PFSK-1 (cell line): Measurements from ENCODE around the gene CUBN.

Source experiments
- FOXP2 ChIP-seq: optimal IDR thresholded peaks from 2 replicates; pipeline ENCODE3; 2011; ENCODE audit warnings: borderline replicate concordance, control low read depth, inconsistent platforms; ENCODE audit not compliant: insufficient read depth; ENCODE audit errors: extremely low read length, extremely low read depth
- POLR2AphosphoS5 ChIP-seq: IDR thresholded peaks from 2 replicates; pipeline ENCODE4 v1.6.1; 2012; ENCODE audit warnings: low read depth, mild to moderate bottlenecking, control low read depth, low read length, moderate library complexity
- SIN3A ChIP-seq: IDR thresholded peaks from 2 replicates; pipeline ENCODE4 v1.6.1; 2012; ENCODE audit warnings: mild to moderate bottlenecking, low read length, moderate library complexity, borderline replicate concordance; ENCODE audit not compliant: insufficient read depth
- TAF1 ChIP-seq: IDR thresholded peaks from 2 replicates; pipeline ENCODE4 v1.6.1; 2012; ENCODE audit warnings: low read length, control low read depth, borderline replicate concordance; ENCODE audit not compliant: insufficient read depth
- TF ChIP-seq, protein P1 (sequence below), 2 experiments: IDR thresholded peaks; 2 replicates each; pipeline versions ENCODE4 v1.6.1 to v1.8.0; 2011 to 2012; ENCODE audit warnings: low read depth in 2 of 2, low read length in 2 of 2, control low read depth in 1 of 2, inconsistent platforms in 1 of 2, mild to moderate bottlenecking in 1 of 2, moderate library complexity in 1 of 2; ENCODE audit not compliant: insufficient read depth in 1 of 2

DNA sequence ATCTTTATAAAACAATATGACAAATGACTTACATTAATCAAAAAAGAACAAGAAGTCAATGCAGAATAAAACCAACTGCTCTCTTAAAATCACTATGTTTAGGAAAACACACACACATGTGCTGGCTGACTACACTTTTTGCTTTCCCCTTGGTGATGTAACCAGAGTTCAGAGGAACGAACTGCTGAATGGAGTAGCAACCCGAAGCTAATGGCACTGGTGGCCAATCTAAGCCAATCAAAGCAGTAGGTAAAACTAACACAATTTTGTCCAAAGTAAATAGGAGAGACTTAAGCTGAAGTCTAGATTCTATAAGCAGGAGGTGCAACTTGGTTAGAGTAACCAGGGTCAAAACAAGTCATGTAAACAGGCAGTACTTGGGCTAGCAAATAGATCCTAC is 33.2 kb upstream of the CUBN start:
- TF ChIP-seq POLR2AphosphoS5 (no peak), TAF1 (no peak), SIN3A (no peak), FOXP2 (no peak)
- TF ChIP-seq, protein P1, sequence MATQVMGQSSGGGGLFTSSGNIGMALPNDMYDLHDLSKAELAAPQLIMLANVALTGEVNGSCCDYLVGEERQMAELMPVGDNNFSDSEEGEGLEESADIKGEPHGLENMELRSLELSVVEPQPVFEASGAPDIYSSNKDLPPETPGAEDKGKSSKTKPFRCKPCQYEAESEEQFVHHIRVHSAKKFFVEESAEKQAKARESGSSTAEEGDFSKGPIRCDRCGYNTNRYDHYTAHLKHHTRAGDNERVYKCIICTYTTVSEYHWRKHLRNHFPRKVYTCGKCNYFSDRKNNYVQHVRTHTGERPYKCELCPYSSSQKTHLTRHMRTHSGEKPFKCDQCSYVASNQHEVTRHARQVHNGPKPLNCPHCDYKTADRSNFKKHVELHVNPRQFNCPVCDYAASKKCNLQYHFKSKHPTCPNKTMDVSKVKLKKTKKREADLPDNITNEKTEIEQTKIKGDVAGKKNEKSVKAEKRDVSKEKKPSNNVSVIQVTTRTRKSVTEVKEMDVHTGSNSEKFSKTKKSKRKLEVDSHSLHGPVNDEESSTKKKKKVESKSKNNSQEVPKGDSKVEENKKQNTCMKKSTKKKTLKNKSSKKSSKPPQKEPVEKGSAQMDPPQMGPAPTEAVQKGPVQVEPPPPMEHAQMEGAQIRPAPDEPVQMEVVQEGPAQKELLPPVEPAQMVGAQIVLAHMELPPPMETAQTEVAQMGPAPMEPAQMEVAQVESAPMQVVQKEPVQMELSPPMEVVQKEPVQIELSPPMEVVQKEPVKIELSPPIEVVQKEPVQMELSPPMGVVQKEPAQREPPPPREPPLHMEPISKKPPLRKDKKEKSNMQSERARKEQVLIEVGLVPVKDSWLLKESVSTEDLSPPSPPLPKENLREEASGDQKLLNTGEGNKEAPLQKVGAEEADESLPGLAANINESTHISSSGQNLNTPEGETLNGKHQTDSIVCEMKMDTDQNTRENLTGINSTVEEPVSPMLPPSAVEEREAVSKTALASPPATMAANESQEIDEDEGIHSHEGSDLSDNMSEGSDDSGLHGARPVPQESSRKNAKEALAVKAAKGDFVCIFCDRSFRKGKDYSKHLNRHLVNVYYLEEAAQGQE (IDR thresholded peaks at IDR 0.05; ENCODE audit: insufficient read depth in 1 of 2, low read depth in 2 of 2, low read length in 2 of 2): no peak
